Stimulated activated naive CD8-positive, alpha-beta T cell treated with anti-CD3 and anti-CD28 coated beads, Interleukin-15, amount 100 ng/mL, for 72 hours (primary cell): ENCODE measurements around the gene RBFOX1.

Experiments
- ATAC-seq: fragments of 150-1000 bp; cut with Tn5 transposase; 2 replicates; pipeline ENCODE4 v1.10.0; 2021; ENCODE audit warnings: mild to moderate bottlenecking, moderate library complexity
- DNase-seq, 2 donors: peaks; one replicate each; pipeline ENCODE4 v3.0.0; 2021 to 2022
- H3K27ac Mint-ChIP-seq, 2 donors: one replicate each; pipeline ENCODE4 v1.8.0; 2022; ENCODE audit warnings: mild to moderate bottlenecking in 2 of 2, mixed read lengths in 2 of 2, moderate library complexity in 2 of 2
- H3K27me3 Mint-ChIP-seq: one replicate; pipeline ENCODE4 v1.8.0; 2022; ENCODE audit warnings: mixed read lengths
- H3K4me1 Mint-ChIP-seq: one replicate; pipeline ENCODE4 v1.8.0; 2022; ENCODE audit warnings: mild to moderate bottlenecking, mixed read lengths
- H3K4me3 Mint-ChIP-seq, 2 donors: one replicate each; pipeline ENCODE4 v1.8.0; 2022; ENCODE audit warnings: mild to moderate bottlenecking in 2 of 2, mixed read lengths in 2 of 2, moderate library complexity in 1 of 2
- H3K9me3 Mint-ChIP-seq, 2 donors: one replicate each; pipeline ENCODE4 v1.8.0; 2022; ENCODE audit warnings: mixed read lengths in 2 of 2

RBFOX1 gene

GRCh38 chr16:7376227-7376626 lies 43.6 kb downstream of the RBFOX1 start:
- Mint-ChIP-seq H3K4me1 (no peaks in the 10 kb centered on the region), H3K4me3 (no peak overlapping the region), H3K9me3 (peaks cover 0 to 12% of the 10 kb centered on the region in 2 donors), H3K27ac (no peak overlapping the region), H3K27me3 (no peaks in the 10 kb centered on the region)
- DNase-seq = no peak
- no peak for ATAC-seq

GRCh38 chr16:7377231-7377630 lies 44.6 kb downstream of the RBFOX1 start:
- no peak for ATAC-seq
- Mint-ChIP-seq H3K4me3 (no peak overlapping the region), H3K27ac (no peak overlapping the region), H3K9me3 (peaks cover 0 to 9% of the 10 kb centered on the region in 2 donors), H3K27me3 (no peaks in the 10 kb centered on the region), H3K4me1 (no peaks in the 10 kb centered on the region)
- no peak for DNase-seq

GRCh38 chr16:7378024-7378695 lies 45.5 kb downstream of the RBFOX1 start:
- Mint-ChIP-seq H3K9me3 (peaks cover 0 to 5% of the 10 kb centered on the region in 2 donors), H3K4me3 (no peak overlapping the region), H3K4me1 (no peaks in the 10 kb centered on the region), H3K27me3 (no peaks in the 10 kb centered on the region), H3K27ac (no peak overlapping the region)
- ATAC-seq (no peak), DNase-seq (no peak)

- no peak overlapping the region for H3K27ac Mint-ChIP-seq
- no peaks in the 10 kb centered on the region for H3K27me3 Mint-ChIP-seq
- no peaks in the 10 kb centered on the region for H3K4me1 Mint-ChIP-seq
- no peak overlapping the region for H3K4me3 Mint-ChIP-seq
- DNase-seq (no peak), ATAC-seq (no peak)
- peaks cover 12 to 17% of the 10 kb centered on the region in 2 donors for H3K9me3 Mint-ChIP-seq
Observed at GRCh38 chr16:7380441-7380840, 47.8 kb downstream of the RBFOX1 start.

- no peaks in the 10 kb centered on the region for H3K27me3 Mint-ChIP-seq
- no peak for DNase-seq
- no peaks in the 10 kb centered on the region for H3K4me1 Mint-ChIP-seq
- H3K4me3 Mint-ChIP-seq = no peak overlapping the region
- no peak overlapping the region for H3K27ac Mint-ChIP-seq
- peaks cover 14 to 17% of the 10 kb centered on the region in 2 donors for H3K9me3 Mint-ChIP-seq
- ATAC-seq = no peak
Observed at GRCh38 chr16:7380911-7381310, 48.3 kb downstream of the RBFOX1 start.

GRCh38 chr16:7381671-7382070 lies 49.0 kb downstream of the RBFOX1 start:
- Mint-ChIP-seq H3K4me1 (no peaks in the 10 kb centered on the region), H3K4me3 (no peak overlapping the region), H3K27ac (no peak overlapping the region), H3K27me3 (no peaks in the 10 kb centered on the region), H3K9me3 (peaks cover 14 to 17% of the 10 kb centered on the region in 2 donors)
- DNase-seq (no peak), ATAC-seq (no peak)

- no peaks in the 10 kb centered on the region for H3K27me3 Mint-ChIP-seq
- no peak for ATAC-seq
- no peak overlapping the region for H3K4me3 Mint-ChIP-seq
- peaks cover 14 to 16% of the 10 kb centered on the region in 2 donors for H3K9me3 Mint-ChIP-seq
- H3K4me1 Mint-ChIP-seq = no peaks in the 10 kb centered on the region
- no peak overlapping the region for H3K27ac Mint-ChIP-seq
- no peak for DNase-seq
Observed at GRCh38 chr16:7382521-7382920, 49.9 kb downstream of the RBFOX1 start.

GRCh38 chr16:7390974-7391373 lies 58.3 kb downstream of the RBFOX1 start:
- Mint-ChIP-seq H3K4me1 (no peaks in the 10 kb centered on the region), H3K9me3 (peaks cover 4 to 31% of the 10 kb centered on the region in 2 donors), H3K27ac (no peak overlapping the region), H3K4me3 (no peak overlapping the region), H3K27me3 (no peaks in the 10 kb centered on the region)
- ATAC-seq (no peak), DNase-seq (no peak)

GRCh38 chr16:7391694-7392093 lies 59.0 kb downstream of the RBFOX1 start:
- H3K27ac Mint-ChIP-seq = no peak overlapping the region
- peaks cover 4 to 31% of the 10 kb centered on the region in 2 donors for H3K9me3 Mint-ChIP-seq
- H3K4me3 Mint-ChIP-seq = no peak overlapping the region
- no peaks in the 10 kb centered on the region for H3K27me3 Mint-ChIP-seq
- no peaks in the 10 kb centered on the region for H3K4me1 Mint-ChIP-seq
- DNase-seq (no peak), ATAC-seq (no peak)

GRCh38 chr16:7392206-7392605 lies 59.6 kb downstream of the RBFOX1 start:
- Mint-ChIP-seq H3K4me3 (no peak overlapping the region), H3K27me3 (no peaks in the 10 kb centered on the region), H3K9me3 (peaks cover 4 to 31% of the 10 kb centered on the region in 2 donors), H3K4me1 (no peaks in the 10 kb centered on the region), H3K27ac (no peak overlapping the region)
- DNase-seq = no peak
- ATAC-seq = no peak

- no peak overlapping the region for H3K27ac Mint-ChIP-seq
- DNase-seq (no peak), ATAC-seq (no peak)
- H3K4me3 Mint-ChIP-seq = no peak overlapping the region
- peaks cover 4 to 31% of the 10 kb centered on the region in 2 donors for H3K9me3 Mint-ChIP-seq
- no peaks in the 10 kb centered on the region for H3K4me1 Mint-ChIP-seq
- no peaks in the 10 kb centered on the region for H3K27me3 Mint-ChIP-seq
Observed at GRCh38 chr16:7393680-7394079, 61.0 kb downstream of the RBFOX1 start.

GRCh38 chr16:7394720-7395336 lies 62.2 kb downstream of the RBFOX1 start:
- DNase-seq (no peak), ATAC-seq (no peak)
- H3K9me3 Mint-ChIP-seq = peaks cover 1 to 28% of the 10 kb centered on the region in 2 donors
- no peaks in the 10 kb centered on the region for H3K27me3 Mint-ChIP-seq
- no peaks in the 10 kb centered on the region for H3K4me1 Mint-ChIP-seq
- no peak overlapping the region for H3K4me3 Mint-ChIP-seq
- H3K27ac Mint-ChIP-seq = no peak overlapping the region

- Mint-ChIP-seq H3K4me1 (no peaks in the 10 kb centered on the region), H3K4me3 (no peak overlapping the region), H3K27me3 (no peaks in the 10 kb centered on the region), H3K27ac (no peak overlapping the region), H3K9me3 (peaks cover 0 to 13% of the 10 kb centered on the region in 2 donors)
- no peak for ATAC-seq
- DNase-seq = no peak
Observed at GRCh38 chr16:7397901-7398300, 65.3 kb downstream of the RBFOX1 start.

GRCh38 chr16:7398536-7398935 lies 65.9 kb downstream of the RBFOX1 start:
- DNase-seq (no peak), ATAC-seq (no peak)
- Mint-ChIP-seq H3K27ac (no peak overlapping the region), H3K4me1 (no peaks in the 10 kb centered on the region), H3K27me3 (no peaks in the 10 kb centered on the region), H3K9me3 (peaks cover 0 to 13% of the 10 kb centered on the region in 2 donors), H3K4me3 (no peak overlapping the region)

- no peak overlapping the region for H3K4me3 Mint-ChIP-seq
- DNase-seq (no peak), ATAC-seq (no peak)
- H3K27me3 Mint-ChIP-seq = no peaks in the 10 kb centered on the region
- no peaks in the 10 kb centered on the region for H3K4me1 Mint-ChIP-seq
- H3K27ac Mint-ChIP-seq = no peak overlapping the region
- H3K9me3 Mint-ChIP-seq = peaks cover 0 to 11% of the 10 kb centered on the region in 2 donors
Observed at GRCh38 chr16:7399296-7399695, 66.7 kb downstream of the RBFOX1 start.

GRCh38 chr16:7400117-7400890 lies 67.7 kb downstream of the RBFOX1 start:
- H3K9me3 Mint-ChIP-seq = peaks cover 0 to 1% of the 10 kb centered on the region in 2 donors
- H3K4me1 Mint-ChIP-seq = no peaks in the 10 kb centered on the region
- ATAC-seq (no peak), DNase-seq (no peak)
- H3K27ac Mint-ChIP-seq = no peak overlapping the region
- H3K27me3 Mint-ChIP-seq = no peaks in the 10 kb centered on the region
- H3K4me3 Mint-ChIP-seq = no peak overlapping the region
